ENCODE measurements around the gene COPG1. TPM values are rescaled to one million over a fixed set of nuclear protein-coding genes. Genes with fewer than 3 reads are reported as not detected.

COPG1 gene
- total and polyA plus RNA-seq, 2 of the 4 experiments (the other 2 are of a cell fraction), result 203 to 446 TPM

DNA sequence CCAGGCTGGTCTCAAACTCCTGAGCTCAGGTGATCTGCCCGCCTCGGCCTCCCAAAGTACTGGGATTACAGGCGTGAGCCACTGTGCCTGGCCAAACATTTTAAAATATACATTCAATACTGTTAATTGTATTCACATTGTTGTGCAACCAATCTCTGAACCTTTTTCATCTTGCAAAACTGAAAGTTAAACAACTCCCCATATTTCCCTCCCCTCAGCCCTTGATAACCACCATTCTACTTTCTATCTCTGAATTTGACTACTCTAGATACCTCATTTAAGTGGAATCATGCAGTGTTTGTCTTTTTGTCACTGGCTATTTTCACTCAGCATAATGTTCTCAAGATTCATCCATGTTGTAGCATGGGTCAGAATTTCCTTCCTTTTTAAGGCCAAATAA is 59.2 kb downstream of the COPG1 start:
- Histone ChIP-seq H2BK5ac (ENCODE audit: low read depth, low read length, poor library complexity, severe bottlenecking) (no peak overlapping the region), H3K4me2 (ENCODE audit: low read depth, low read length) (no peak overlapping the region), H3K23ac (ENCODE audit: low read depth, low read length) (no peak overlapping the region), H3K9ac (ENCODE audit: low read depth, low read length) (no peak overlapping the region), H3K56ac (ENCODE audit: extremely low read depth, insufficient read depth, low read length) (no peak overlapping the region), H3K36me3 (ENCODE audit: control insufficient read depth, insufficient read depth, low read length) (no peaks in the 10 kb centered on the region), H3K9me1 (ENCODE audit: insufficient read depth, low read length) (peaks cover 25% of the 10 kb centered on the region), H3K27ac (ENCODE audit: insufficient read depth, low read length) (no peak overlapping the region), H3K14ac (replicated peaks; ENCODE audit: low read depth, low read length) (no peak overlapping the region), H3K27me3 (ENCODE audit: control insufficient read depth, insufficient read depth, low read length) (no peaks in the 10 kb centered on the region), H3K4me1 (ENCODE audit: control insufficient read depth, insufficient read depth, low read length) (peaks cover 12% of the 10 kb centered on the region), H4K91ac (ENCODE audit: insufficient read depth, low read depth, low read length) (no peak overlapping the region), H2BK20ac (ENCODE audit: low read depth, low read length) (no peak overlapping the region), H3K4ac (ENCODE audit: low read depth, low read length) (no peak overlapping the region), H4K8ac (ENCODE audit: low read depth in 2 of 2, low read length in 2 of 2) (no peak overlapping the region), H2AK9ac (replicated peaks; ENCODE audit: low read depth, low read length, poor library complexity) (no peak overlapping the region), H2BK120ac (ENCODE audit: low read depth, low read length) (no peak overlapping the region), H3K4me3 (ENCODE audit: insufficient read depth, low read depth, low read length) (no peak overlapping the region), H2BK15ac (ENCODE audit: low read depth, low read length) (no peak overlapping the region), H4K5ac (ENCODE audit: low read depth, low read length) (no peak overlapping the region), H3K79me1 (ENCODE audit: low read depth in 1 of 2, low read length in 2 of 2) (peaks cover 0 to 3% of the 10 kb centered on the region in 2 experiments; a peak in 1 of 4 replicates), H3K18ac (ENCODE audit: low read depth, low read length) (no peak overlapping the region), H4K20me1 (ENCODE audit: insufficient read depth, low read length) (peaks cover under 1% of the 10 kb centered on the region; the same call in 1 of the 2 replicates), H3K9me3 (ENCODE audit: control insufficient read depth, insufficient read depth, low read length) (no peaks in the 10 kb centered on the region), H2AK5ac (ENCODE audit: low read depth, low read length) (no peak overlapping the region), H2AFZ (replicated peaks; ENCODE audit: low read length, poor library complexity) (no peak overlapping the region)
- ChIA-PET CTCF (no interaction called here), POLR2A (ENCODE audit: unreplicated experiment) (no interaction called here)
- in situ Hi-C loops (cut with MboI; ENCODE audit: low sequenced_read_pairs) (no loop called here), dilution Hi-C loops (cut with HindIII; ENCODE audit: low sequenced_read_pairs, unreplicated experiment) (no loop called here), intact Hi-C loops (cut with micrococcal nuclease) (no loop called here)
- BruUV-seq (replicated peaks), result no TSS peak
- DNase-seq (no peak), ATAC-seq (ENCODE audit: low read depth) (no peak)
- TF ChIP-seq CEBPB (IDR thresholded peaks at IDR 0.05; ENCODE audit: low read depth, low read length) (no peak), MAFK (IDR thresholded peaks at IDR 0.05; ENCODE audit: low read depth, low read length) (no peak), BHLHE40 (IDR thresholded peaks at IDR 0.05; ENCODE audit: low read depth, low read length) (no peak), CHD1 (IDR thresholded peaks at IDR 0.05; ENCODE audit: low read depth, low read length) (no peak), FOS (IDR thresholded peaks at IDR 0.05; ENCODE audit: low read depth, low read length) (no peak), POLR2A (IDR thresholded peaks at IDR 0.05; ENCODE audit: low read depth, low read length) (no peak), RAD21 (IDR thresholded peaks at IDR 0.05; ENCODE audit: low read length) (no peak)
- TF ChIP-seq, protein P1, sequence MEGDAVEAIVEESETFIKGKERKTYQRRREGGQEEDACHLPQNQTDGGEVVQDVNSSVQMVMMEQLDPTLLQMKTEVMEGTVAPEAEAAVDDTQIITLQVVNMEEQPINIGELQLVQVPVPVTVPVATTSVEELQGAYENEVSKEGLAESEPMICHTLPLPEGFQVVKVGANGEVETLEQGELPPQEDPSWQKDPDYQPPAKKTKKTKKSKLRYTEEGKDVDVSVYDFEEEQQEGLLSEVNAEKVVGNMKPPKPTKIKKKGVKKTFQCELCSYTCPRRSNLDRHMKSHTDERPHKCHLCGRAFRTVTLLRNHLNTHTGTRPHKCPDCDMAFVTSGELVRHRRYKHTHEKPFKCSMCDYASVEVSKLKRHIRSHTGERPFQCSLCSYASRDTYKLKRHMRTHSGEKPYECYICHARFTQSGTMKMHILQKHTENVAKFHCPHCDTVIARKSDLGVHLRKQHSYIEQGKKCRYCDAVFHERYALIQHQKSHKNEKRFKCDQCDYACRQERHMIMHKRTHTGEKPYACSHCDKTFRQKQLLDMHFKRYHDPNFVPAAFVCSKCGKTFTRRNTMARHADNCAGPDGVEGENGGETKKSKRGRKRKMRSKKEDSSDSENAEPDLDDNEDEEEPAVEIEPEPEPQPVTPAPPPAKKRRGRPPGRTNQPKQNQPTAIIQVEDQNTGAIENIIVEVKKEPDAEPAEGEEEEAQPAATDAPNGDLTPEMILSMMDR (conservative IDR thresholded peaks at IDR 0.05; ENCODE audit: low read depth, low read length), result no peak
- no CpG with 5 or more reads among the region's 3 CpGs for WGBS, 2 experiments (ENCODE audit: extremely low coverage in 2 of 2, insufficient read length in 1 of 2)

Data from IMR-90 (cell line).